A549 (cell line): ENCODE measurements around the gene MRPL14. TPM values are rescaled to one million over a fixed set of nuclear protein-coding genes. Genes with fewer than 3 reads are reported as not detected.
A peak's percentile ranks its signal among the peaks of the same experiment; 100 is the strongest.

Source experiments
- ATAC-seq, 2 experiments: fragments of 200-7000 bp in 1 of 2; fragments of >200 bp in 1 of 2; cut with Nextera tagmentation in 1 of 2; cut with Tn5 transposase in 1 of 2; 3 replicates each; pipeline versions ENCODE4 v1.8.0 to v1.9.1; 2018 to 2020; ENCODE audit warnings: mild to moderate bottlenecking in 1 of 2, moderate library complexity in 1 of 2
- CTCF ChIA-PET: fragments of 300-600 bp; sonication (Branson Sonifier 250); formaldehyde crosslinking; extraction: SDS; loops from one replicate; lab custom pipeline; 2021; ENCODE audit warnings: antibody characterized with exemption, inconsistent platforms; lab: Yijun Ruan, JAX
- POLR2A ChIA-PET: fragments of 350-600 bp; formaldehyde crosslinking; extraction: SDS; loops from one replicate; lab custom pipeline; 2021; ENCODE audit warnings: antibody characterized with exemption, inconsistent platforms; lab: Yijun Ruan, JAX
- DNase-seq, 2 experiments: peaks; one replicate each; pipeline versions ENCODE4 v3.0.0 to v3.0.0-alpha.2; 2011 to 2016; ENCODE audit warnings: low read depth in 1 of 2, low spot score in 1 of 2
- FAIRE-seq: peaks from 2 replicates; lab custom pipeline; 2011; peaks lifted over from hg19 to GRCh38; lab: Jason Lieb, UNC
- H3K27ac ChIP-seq, 2 experiments: fragments of >200 bp; sonication (Bioruptor Twin); formaldehyde crosslinking; 3 replicates each; pipeline ENCODE4 v1.5.1; 2016 to 2017
- H3K4me1 ChIP-seq: fragments of >200 bp; sonication (Bioruptor Twin); formaldehyde crosslinking; 3 replicates; pipeline ENCODE4 v1.6.1; 2016
- H3K4me2 ChIP-seq: fragments of >200 bp; sonication (Bioruptor Twin); formaldehyde crosslinking; 3 replicates; pipeline ENCODE4 v1.6.1; 2016
- H3K4me3 ChIP-seq: fragments of >200 bp; sonication (Bioruptor Twin); formaldehyde crosslinking; 3 replicates; pipeline ENCODE4 v1.5.1; 2016
- H3K9me3 ChIP-seq: fragments of >200 bp; sonication (Bioruptor Twin); formaldehyde crosslinking; 3 replicates; pipeline ENCODE4 v1.6.1; 2016
- CBX8 ChIP-seq: fragments of 200-600 bp; sonication (generic); IDR thresholded peaks from 2 replicates; pipeline ENCODE4 v1.6.1; 2016
- CEBPB ChIP-seq, 2 experiments: fragments of >200 bp in 1 of 2; sonication (Bioruptor Twin) in 1 of 2; formaldehyde crosslinking in 1 of 2; IDR thresholded peaks; 2 replicates each; pipeline ENCODE4 v1.6.1; 2012 to 2016
- CHD4 ChIP-seq: fragments of 200-600 bp; sonication (generic); IDR thresholded peaks from 2 replicates; pipeline ENCODE4 v1.6.1; 2016; ENCODE audit warnings: antibody characterized with exemption, mild to moderate bottlenecking, borderline replicate concordance
- CTCF ChIP-seq: fragments of >200 bp; sonication (Bioruptor Twin); formaldehyde crosslinking; IDR thresholded peaks from 3 replicates; pipeline ENCODE4 v1.5.1; 2016
- E2F6 ChIP-seq: IDR thresholded peaks from 2 replicates; pipeline ENCODE4 v1.6.1; 2012; ENCODE audit warnings: low read depth, borderline replicate concordance
- EHF ChIP-seq: fragments of 250-450 bp; sonication (Bioruptor Pico); IDR thresholded peaks from 2 replicates; pipeline ENCODE4 v1.5.0; 2020; ENCODE audit warnings: mild to moderate bottlenecking
- ELK1 ChIP-seq: fragments of 150-350 bp; IDR thresholded peaks from 2 replicates; pipeline ENCODE4 v1.6.1; 2014; ENCODE audit warnings: low read depth, mild to moderate bottlenecking, low read length
- EP300 ChIP-seq, 2 experiments: fragments of >200 bp; sonication (Bioruptor Twin); formaldehyde crosslinking; IDR thresholded peaks; 2 replicates in 1 of 2; 3 replicates in 1 of 2; pipeline ENCODE4 v1.6.1; 2016 to 2017
- FOSB ChIP-seq: fragments of 250-450 bp; sonication (Bioruptor Pico); IDR thresholded peaks from 2 replicates; pipeline ENCODE4 v1.5.0; 2020; ENCODE audit warnings: mild to moderate bottlenecking, moderate library complexity
- FOXS1 ChIP-seq: fragments of 250-450 bp; sonication (Bioruptor Pico); IDR thresholded peaks from 2 replicates; pipeline ENCODE4 v1.5.0; 2020; ENCODE audit warnings: mild to moderate bottlenecking, moderate library complexity
- HDAC2 ChIP-seq: fragments of 200-600 bp; sonication (generic); IDR thresholded peaks from 2 replicates; pipeline ENCODE4 v1.6.1; 2016
- HES2 ChIP-seq: fragments of >200 bp; sonication (Bioruptor Twin); formaldehyde crosslinking; IDR thresholded peaks from 2 replicates; pipeline ENCODE4 v1.6.1; 2016
- HMGXB4 ChIP-seq: fragments of 250-450 bp; sonication (Bioruptor Pico); IDR thresholded peaks from 2 replicates; pipeline ENCODE4 v1.5.0; 2021; ENCODE audit warnings: mild to moderate bottlenecking, moderate library complexity, borderline replicate concordance
- MAFK ChIP-seq: fragments of 450-650 bp; IDR thresholded peaks from 2 replicates; pipeline ENCODE4 v1.6.1; 2014; ENCODE audit not compliant: partially characterized antibody
- MAZ ChIP-seq: fragments of 150-350 bp; IDR thresholded peaks from 2 replicates; pipeline ENCODE4 v1.6.1; 2014; ENCODE audit warnings: antibody characterized with exemption, low read depth, low read length, borderline replicate concordance
- MYC ChIP-seq: IDR thresholded peaks from 2 replicates; pipeline ENCODE4 v1.6.1; 2012; ENCODE audit warnings: mild to moderate bottlenecking, inconsistent platforms, low read length, improper control_type of control experiment, borderline replicate concordance
- PHF8 ChIP-seq: fragments of 200-600 bp; sonication (generic); IDR thresholded peaks from 2 replicates; pipeline ENCODE4 v1.6.1; 2016; ENCODE audit warnings: low read depth, mild to moderate bottlenecking, antibody characterized with exemption, moderate library complexity, borderline replicate concordance
- RAD21 ChIP-seq, 2 experiments: fragments of >200 bp in 1 of 2; sonication (Bioruptor Twin) in 1 of 2; formaldehyde crosslinking in 1 of 2; IDR thresholded peaks in 1 of 2; conservative IDR thresholded peaks in 1 of 2; 2 replicates in 1 of 2; 3 replicates in 1 of 2; pipeline ENCODE4 v1.6.1; 2012 to 2018; ENCODE audit warnings: inconsistent platforms in 1 of 2
- RARB ChIP-seq: fragments of 250-450 bp; sonication (Bioruptor Pico); IDR thresholded peaks from 2 replicates; pipeline ENCODE4 v1.8.0; 2021; ENCODE audit warnings: mild to moderate bottlenecking, moderate library complexity
- SMC3 ChIP-seq: fragments of >200 bp; sonication (Bioruptor Twin); formaldehyde crosslinking; IDR thresholded peaks from 3 replicates; pipeline ENCODE4 v1.6.1; 2018; ENCODE audit warnings: inconsistent platforms
- TFCP2L1 ChIP-seq: fragments of 250-450 bp; sonication (Bioruptor Pico); IDR thresholded peaks from 2 replicates; pipeline ENCODE4 v1.5.0; 2021; ENCODE audit warnings: mild to moderate bottlenecking
- TP53 ChIP-seq: fragments of 250-450 bp; sonication (Bioruptor Pico); IDR thresholded peaks from 2 replicates; pipeline ENCODE4 v1.5.0; 2021; ENCODE audit warnings: mild to moderate bottlenecking, moderate library complexity
- ZC3H11A ChIP-seq: fragments of 450-650 bp; IDR thresholded peaks from 2 replicates; pipeline ENCODE4 v1.6.1; 2014; ENCODE audit warnings: antibody characterized with exemption, mild to moderate bottlenecking
- WGBS: methylation state at CpG from one replicate; pipeline ENCODE4 v1.1.6; 2017; ENCODE audit errors: missing lambda C conversion rate; 5-methylcytosine and 5-hydroxymethylcytosine counted together
- polyA plus RNA-seq, 4 experiments: library from polyadenylated mRNA; depleted of rRNA in 3 of 4; stranded (reverse); fragments of >200 nt; fragmentation: RNase III in 1 of 4; extraction: RNeasy Plus Mini Kit Qiagen cat#74134 plus additional on column Dnase treatment in 1 of 4; gene quantifications; 2 replicates in 3 of 4; 3 replicates in 1 of 4; pipeline ENCODE4 v1.2.3, GENCODE V29; 2011 to 2017

MRPL14 gene
- polyA plus RNA-seq, 2 of the 4 experiments (the other 2 are of a cell fraction) = 47.1 to 55.3 TPM

GRCh38 chr6:44172731-44173500 is 45.7 kb upstream of the MRPL14 start:
- H3K9me3 ChIP-seq = no peaks in the 10 kb centered on the region
- no peak overlapping the region for H3K4me3 ChIP-seq
- 21% methylated on average over 11 of the region's 15 CpGs for WGBS
- ATAC-seq = peak; percentile 94 to 97
- no peak for TF ChIP-seq EHF (CRISPR knock-in tag)
- peak; percentile 67 for TF ChIP-seq SMC3
- no peak for TF ChIP-seq FOSB (CRISPR knock-in tag)
- no peak for TF ChIP-seq E2F6
- TF ChIP-seq CTCF = peak; percentile 72
- TF ChIP-seq MAFK = no peak
- peak; percentile 82 to 89 for TF ChIP-seq RAD21 (conservative IDR thresholded peaks at IDR 0.05 in 1 of 2, IDR thresholded peaks at IDR 0.05 in 1 of 2)
- H3K4me2 ChIP-seq = no peak overlapping the region
- peak; percentile 62 to 87 for DNase-seq
- no peaks in the 10 kb centered on the region for H3K4me1 ChIP-seq
- no peak for FAIRE-seq
- H3K27ac ChIP-seq = no peak overlapping the region
- ChIA-PET CTCF (interaction anchor here (0.6 to 3.2 kb wide), 48 partner anchors 8 to 479 kb away, joined by 3 to 31 read pairs (median 6); partner anchors contain the start of genes CAPN11 and MYMX), POLR2A (interaction anchor here (1.0 kb wide), 1 partner anchor 74 kb away, joined by 5 read pairs; the partner anchor contains the start of gene HSP90AB1)

- ATAC-seq (no peak), DNase-seq (no peak)
- WGBS = 56% methylated on average over 12 of the region's 12 CpGs
- no peak overlapping the region for H3K4me2 ChIP-seq
- no peaks in the 10 kb centered on the region for H3K4me1 ChIP-seq
- H3K9me3 ChIP-seq = no peaks in the 10 kb centered on the region
- H3K27ac ChIP-seq = no peak overlapping the region
- CTCF ChIA-PET = interaction anchor here (1.0 to 3.2 kb wide), 33 partner anchors 9 to 241 kb away, joined by 3 to 31 read pairs (median 7); partner anchors contain the start of gene MYMX
- POLR2A ChIA-PET = no interaction called here
- no peak for TF ChIP-seq CEBPB (IDR thresholded peaks at IDR 0.05)
- no peak for TF ChIP-seq EP300 (IDR thresholded peaks at IDR 0.05)
- TF ChIP-seq TP53 (CRISPR knock-in tag) = no peak
- TF ChIP-seq FOXS1 (CRISPR knock-in tag) = no peak
- no peak for TF ChIP-seq HDAC2
- no peak for TF ChIP-seq MYC
- no peak for TF ChIP-seq CHD4
- TF ChIP-seq TFCP2L1 (CRISPR knock-in tag) = no peak
- TF ChIP-seq HES2 = no peak
- TF ChIP-seq ZC3H11A = no peak
- TF ChIP-seq E2F6 = no peak
- no peak for TF ChIP-seq HMGXB4
- TF ChIP-seq MAZ = no peak
- TF ChIP-seq ELK1 = no peak
- TF ChIP-seq RARB (CRISPR knock-in tag) = no peak
- no peak for TF ChIP-seq CBX8
- no peak for TF ChIP-seq PHF8
- TF ChIP-seq, all 56 proteins: peak for 0
- H3K4me3 ChIP-seq = no peak overlapping the region
- no peak for FAIRE-seq
These were observed 44.8 kb upstream of the MRPL14 start for GRCh38 chr6:44171899-44172546.
